HG03139 (cell line): ENCODE results near the gene SLC29A2.
"Not testable (repeated sequence)": the region's sequence is repeated elsewhere in the genome, so short reads cannot be mapped to it uniquely, and the experiment has no call there.

ENCODE experiments used
- ATAC-seq: cut with Tn5 transposase; IDR thresholded peaks from one replicate; pipeline ENCODE4 v1.9.1; 2021; ENCODE audit not compliant: unreplicated experiment

Gene SLC29A2

GRCh38 chr11:66321606-66322005 lies 50.0 kb downstream of the SLC29A2 start:
- no peak for ATAC-seq

- ATAC-seq, result not testable (repeated sequence)
Observed at GRCh38 chr11:66320748-66321147, 50.8 kb downstream of the SLC29A2 start.

GRCh38 chr11:66320289-66320688 lies 51.3 kb downstream of the SLC29A2 start:
- not testable (repeated sequence) for ATAC-seq

GRCh38 chr11:66318600-66318970 lies 53.0 kb downstream of the SLC29A2 start:
- ATAC-seq, result no peak

GRCh38 chr11:66317723-66318599 lies 53.6 kb downstream of the SLC29A2 start:
- ATAC-seq, result no peak

GRCh38 chr11:66317322-66317722 lies 54.2 kb downstream of the SLC29A2 start:
- no peak for ATAC-seq

GRCh38 chr11:66316849-66317251 lies 54.7 kb downstream of the SLC29A2 start, which contains the start of gene CD248:
Gene CD248, minus strand, starts transcription at chr11:66317044. Its CDS starts 17 bp downstream, at chr11:66317027.
- ATAC-seq, result no peak

GRCh38 chr11:66315921-66316811 lies 55.4 kb downstream of the SLC29A2 start:
- ATAC-seq, result no peak

- ATAC-seq, result no peak
Observed at GRCh38 chr11:66315498-66315885, 56.1 kb downstream of the SLC29A2 start.

- no peak for ATAC-seq
Observed at GRCh38 chr11:66314561-66315497, 56.7 kb downstream of the SLC29A2 start.

- no peak for ATAC-seq
Observed at GRCh38 chr11:66314186-66314501, 57.4 kb downstream of the SLC29A2 start.

- no peak for ATAC-seq
Observed at GRCh38 chr11:66313321-66314185, 58.0 kb downstream of the SLC29A2 start.

- ATAC-seq, result peak; percentile 59
Observed at GRCh38 chr11:66312549-66313320, 58.8 kb downstream of the SLC29A2 start.
